K562 (cell line): ENCODE measurements around the gene SRSF11. TPM values are rescaled to one million over a fixed set of nuclear protein-coding genes. Genes with fewer than 3 reads are reported as not detected.

Source experiments
- ATAC-seq: fragments of 200-7000 bp; cut with Tn5 transposase; 3 replicates; pipeline ENCODE4 v1.9.1; 2020; ENCODE audit warnings: moderate library complexity
- BruUV-seq: library from RNA; stranded (reverse); fragments of 400-500 nt; replicated peaks from 2 replicates; lab custom pipeline; 2021; lab: Mats Ljungman, UMichigan
- CTCF ChIA-PET: fragments of 300-600 bp; formaldehyde crosslinking; extraction: SDS; loops from one replicate; lab custom pipeline; 2021; ENCODE audit warnings: low intra/inter-chr PET ratio; lab: Yijun Ruan, JAX
- POLR2A ChIA-PET: fragments of 300-600, 350-650 bp; sonication (Branson Sonifier 250); formaldehyde crosslinking; extraction: SDS; loops from one replicate; lab custom pipeline; 2021; ENCODE audit warnings: antibody characterized with exemption, inconsistent platforms; lab: Yijun Ruan, JAX
- DNase-seq, 4 experiments: peaks; one replicate each; pipeline versions ENCODE4 v3.0.0 to v3.0.0-alpha.2; 2011 to 2018; ENCODE audit warnings: low spot score in 3 of 4, mixed read lengths in 3 of 4; ENCODE audit errors: extremely low read depth in 1 of 4
- FAIRE-seq: peaks from 2 replicates; lab custom pipeline; 2011; peaks lifted over from hg19 to GRCh38; lab: Jason Lieb, UNC
- H2AFZ ChIP-seq: 2 replicates; pipeline ENCODE4 v1.6.0; 2011; ENCODE audit warnings: low read depth, low read length, control low read depth, inconsistent platforms
- H3K27ac ChIP-seq: fragments of 200-600 bp; 3 replicates; pipeline ENCODE4 v1.8.0; 2011; ENCODE audit warnings: low read depth, mild to moderate bottlenecking, control low read depth, inconsistent platforms, low read length, moderate library complexity, mixed read lengths; ENCODE audit errors: extremely low read depth
- H3K27me3 ChIP-seq, 2 experiments: fragments of 300-600 bp in 1 of 2; 2 replicates in 1 of 2; 3 replicates in 1 of 2; pipeline versions ENCODE4 v1.6.0 to v1.8.0; 2011; ENCODE audit warnings: inconsistent platforms in 2 of 2, low read length in 2 of 2, mild to moderate bottlenecking in 1 of 2, mixed read lengths in 1 of 2, moderate library complexity in 1 of 2; ENCODE audit not compliant: control insufficient read depth in 2 of 2, insufficient read depth in 2 of 2
- H3K36me3 ChIP-seq: fragments of 300-600 bp; 3 replicates; pipeline ENCODE4 v1.8.0; 2011; ENCODE audit warnings: mild to moderate bottlenecking, low read length, inconsistent platforms; ENCODE audit not compliant: control insufficient read depth, insufficient read depth
- H3K4me1 ChIP-seq, 2 experiments: fragments of 200-600 bp in 1 of 2; replicated peaks in 1 of 2; 2 replicates in 1 of 2; 3 replicates in 1 of 2; pipeline versions ENCODE4 v1.5.1 to v1.8.0; 2011; ENCODE audit warnings: inconsistent platforms in 2 of 2, low read length in 2 of 2, mild to moderate bottlenecking in 1 of 2, mixed read lengths in 1 of 2, moderate library complexity in 1 of 2; ENCODE audit not compliant: control insufficient read depth in 2 of 2, insufficient read depth in 2 of 2
- H3K4me2 ChIP-seq: 2 replicates; pipeline ENCODE4 v1.6.1; 2011; ENCODE audit warnings: low read length, control low read depth, inconsistent platforms, mixed read lengths; ENCODE audit not compliant: insufficient read depth
- H3K4me3 ChIP-seq: fragments of 200-600 bp; sonication (generic), shearing (Covaris generic); 2 replicates; pipeline ENCODE4 v1.5.1; 2016; ENCODE audit warnings: control low read depth, inconsistent platforms
- H3K79me2 ChIP-seq: fragments of 200-600 bp; 3 replicates; pipeline ENCODE4 v1.8.0; 2011; ENCODE audit warnings: low read length, inconsistent platforms; ENCODE audit not compliant: control insufficient read depth, insufficient read depth
- H3K9ac ChIP-seq, 2 experiments: 2 replicates each; pipeline versions ENCODE4 v1.6.0 to v1.6.1; 2011; ENCODE audit warnings: low read depth in 2 of 2, low read length in 2 of 2, control low read depth in 1 of 2, inconsistent platforms in 1 of 2, mild to moderate bottlenecking in 1 of 2, mixed read lengths in 1 of 2; ENCODE audit not compliant: insufficient read depth in 1 of 2
- H3K9me1 ChIP-seq: one replicate; pipeline ENCODE4 v1.6.0; 2011; ENCODE audit warnings: inconsistent platforms, mild to moderate bottlenecking, low read length, moderate library complexity; ENCODE audit not compliant: control insufficient read depth, insufficient read depth
- H3K9me3 ChIP-seq: replicated peaks from 2 replicates; pipeline ENCODE4 v1.5.1; 2011; ENCODE audit warnings: low read depth, low read length, inconsistent platforms; ENCODE audit not compliant: control insufficient read depth, insufficient read depth
- H4K20me1 ChIP-seq: replicated peaks from 2 replicates; pipeline ENCODE4 v1.6.1; 2011; ENCODE audit warnings: low read length, inconsistent platforms, mixed read lengths; ENCODE audit not compliant: control insufficient read depth, insufficient read depth
- BRCA1 ChIP-seq, 2 experiments: fragments of 450-650 bp in 1 of 2; sonication (generic) in 1 of 2; formaldehyde crosslinking in 1 of 2; IDR thresholded peaks; 2 replicates each; pipeline versions ENCODE4 v1.5.0 to v1.6.1; 2017 to 2020; ENCODE audit warnings: mild to moderate bottlenecking in 1 of 2, missing genetic modification reagents in 1 of 2
- C11orf30 ChIP-seq: fragments of 450-650 bp; IDR thresholded peaks from 2 replicates; pipeline ENCODE4 v1.6.1; 2016; ENCODE audit warnings: low read depth, mild to moderate bottlenecking
- CHAMP1 ChIP-seq: fragments of 450-650 bp; IDR thresholded peaks from 2 replicates; pipeline ENCODE4 v1.6.1; 2016; ENCODE audit warnings: mild to moderate bottlenecking
- FOXP4 ChIP-seq: sonication (generic); formaldehyde crosslinking; IDR thresholded peaks from 2 replicates; pipeline ENCODE4 v1.8.0; 2022; ENCODE audit warnings: mild to moderate bottlenecking, missing genetic modification reagents, borderline replicate concordance
- ZNF316 ChIP-seq: fragments of 450-650 bp; IDR thresholded peaks from 2 replicates; pipeline ENCODE4 v1.6.1; 2016
- WGBS: fragments of 100-300 bp; shearing (Covaris generic); methylation state at CpG from one replicate; pipeline ENCODE4 v1.1.6; 2016; ENCODE audit warnings: low coverage, mixed read lengths; ENCODE audit not compliant: insufficient coverage; ENCODE audit errors: missing lambda C conversion rate; 5-methylcytosine and 5-hydroxymethylcytosine counted together
- in situ Hi-C: fragments of 300-500 bp; cut with MboI; formaldehyde crosslinking; loops from 4 replicates; pipeline ENCODE4 v1.15.0; 2018; ENCODE audit warnings: inconsistent platforms, mixed read lengths
- intact Hi-C: fragments of 100-400 bp; cut with micrococcal nuclease; formaldehyde crosslinking; loops from 2 replicates; pipeline ENCODE4 v1.14.2; 2022
- polyA plus RNA-seq, 8 experiments: library from polyadenylated mRNA; depleted of rRNA in 4 of 8; stranded (reverse) in 5 of 8; unstranded in 3 of 8; fragments of >200 nt; fragmentation: Nextera tagmentation in 2 of 8; fragmentation: Illumina TruSeq in 1 of 8; extraction: Ambion mirVana in 2 of 8; extraction: Trizol in 1 of 8; gene quantifications; 2 replicates each; pipeline versions ENCODE4 v1.2.1 to v1.2.3, GENCODE V29; 2011 to 2014; ENCODE audit warnings: inconsistent platforms in 1 of 8, missing spikeins in 1 of 8
- total RNA-seq, 7 experiments: library from RNA; depleted of rRNA in 6 of 7; stranded (reverse); fragments of >200 nt in 6 of 7; fragmentation: Illumina TruSeq in 2 of 7; extraction: Trizol in 2 of 7; gene quantifications; 2 replicates each; pipeline versions ENCODE4 v1.2.1 to v1.2.3, GENCODE V29; 2011 to 2021; ENCODE audit warnings: low replicate concordance in 1 of 7

Gene SRSF11
- total and polyA plus RNA-seq, 9 of the 15 experiments (the other 6 are each of a cell fraction or from before 2014, with no cell fraction given): 76.9 to 418 (median 190) TPM

- no peak for TF ChIP-seq FOXP4 (CRISPR knock-in tag)
- no peak for TF ChIP-seq CHAMP1
- TF ChIP-seq, all 486 proteins: peak for 0
These were observed 63.2 kb downstream of the SRSF11 start (continued) for GRCh38 chr1:70284366-70284765.

GRCh38 chr1:70286453-70286852 lies 65.3 kb downstream of the SRSF11 start:
- BruUV-seq: no TSS peak
- no peak overlapping the region for H2AFZ ChIP-seq
- H3K27ac ChIP-seq: no peak overlapping the region
- intact Hi-C loops (no loop called here), in situ Hi-C loops (no loop called here)
- no peaks in the 10 kb centered on the region for H3K4me1 ChIP-seq
- ChIA-PET POLR2A (interaction anchor here (0.8 kb wide), 1 partner anchor 15 kb away, joined by 3 read pairs; no protein-coding TSS in a partner anchor), CTCF (no interaction called here)
- 91% methylated on average over 4 of the region's 5 CpGs for WGBS
- H3K9ac ChIP-seq: no peak overlapping the region
- H3K9me3 ChIP-seq: no peaks in the 10 kb centered on the region
- DNase-seq (no peak), ATAC-seq (no peak), FAIRE-seq (no peak)
- no peaks in the 10 kb centered on the region for H3K27me3 ChIP-seq
- no peaks in the 10 kb centered on the region for H3K79me2 ChIP-seq
- H3K9me1 ChIP-seq: no peaks in the 10 kb centered on the region
- no peak overlapping the region for H3K4me2 ChIP-seq
- peak; percentile 60 for TF ChIP-seq ZNF316
- no peak for TF ChIP-seq BRCA1 (IDR thresholded peaks at IDR 0.05)
- no peak for TF ChIP-seq BRCA1 (CRISPR knock-in tag; IDR thresholded peaks at IDR 0.05)
- peak; percentile 20; the same call in 1 of the 2 replicates for TF ChIP-seq C11orf30
- H4K20me1 ChIP-seq: no peaks in the 10 kb centered on the region
- peaks cover 25% of the 10 kb centered on the region for H3K36me3 ChIP-seq
- no peak overlapping the region for H3K4me3 ChIP-seq
